Smooth muscle cell (in vitro differentiated cells): ENCODE results near the gene RIC1. TPM values are rescaled to one million over a fixed set of nuclear protein-coding genes. Genes with fewer than 3 reads are reported as not detected.

Source experiments
- DNase-seq: peaks from one replicate; lab custom pipeline; 2025; ENCODE audit not compliant: unreplicated experiment; lab: John Stamatoyannopoulos, UW
- H2AFZ ChIP-seq: fragments of 200-600 bp; sonication (generic); 2 replicates; pipeline ENCODE4 v1.6.0; 2016; ENCODE audit warnings: antibody characterized with exemption, low read depth, mild to moderate bottlenecking
- H3F3A ChIP-seq: fragments of 200-600 bp; sonication (generic); 2 replicates; pipeline ENCODE4 v1.6.0; 2017; ENCODE audit warnings: antibody characterized with exemption, low read depth
- H3K27ac ChIP-seq: fragments of 200-600 bp; sonication (generic); 2 replicates; pipeline ENCODE4 v1.5.1; 2016; ENCODE audit warnings: low read depth, mild to moderate bottlenecking
- H3K27me3 ChIP-seq: fragments of 200-600 bp; sonication (generic); 2 replicates; pipeline ENCODE4 v1.6.1; 2016; ENCODE audit warnings: low read depth, mild to moderate bottlenecking
- H3K36me3 ChIP-seq: fragments of 200-600 bp; sonication (generic); 2 replicates; pipeline ENCODE4 v1.5.1; 2016; ENCODE audit warnings: low read depth
- H3K4me1 ChIP-seq: fragments of 200-600 bp; sonication (generic); 2 replicates; pipeline ENCODE4 v1.5.1; 2016; ENCODE audit warnings: low read depth
- H3K4me2 ChIP-seq: fragments of 200-600 bp; sonication (generic); 2 replicates; pipeline ENCODE4 v1.6.0; 2016; ENCODE audit warnings: mild to moderate bottlenecking
- H3K4me3 ChIP-seq: fragments of 200-600 bp; sonication (generic); 2 replicates; pipeline ENCODE4 v1.5.1; 2016; ENCODE audit warnings: mild to moderate bottlenecking
- H3K79me2 ChIP-seq: fragments of 200-600 bp; sonication (generic); 2 replicates; pipeline ENCODE4 v1.6.0; 2016; ENCODE audit warnings: low read depth, mild to moderate bottlenecking
- H3K9ac ChIP-seq: fragments of 200-600 bp; sonication (generic); 2 replicates; pipeline ENCODE4 v1.6.0; 2016; ENCODE audit warnings: low read depth
- H3K9me3 ChIP-seq: fragments of 200-600 bp; sonication (generic); replicated peaks from 2 replicates; pipeline ENCODE4 v1.5.1; 2016; ENCODE audit warnings: low read depth
- H4K20me1 ChIP-seq: fragments of 200-600 bp; sonication (generic); 2 replicates; pipeline ENCODE4 v1.6.0; 2016; ENCODE audit warnings: low read depth
- WGBS: methylation state at CpG from one replicate; pipeline ENCODE4 v1.1.7; 2016; ENCODE audit warnings: low lambda C conversion rate; 5-methylcytosine and 5-hydroxymethylcytosine counted together
- polyA plus RNA-seq: library from polyadenylated mRNA; unstranded; fragments of >200 nt; fragmentation: Nextera tagmentation; extraction: Ambion mirVana; gene quantifications from 2 replicates; pipeline ENCODE4 v1.2.1, GENCODE V29; 2016
- total RNA-seq: library from RNA; depleted of rRNA; stranded (reverse); fragments of >200 nt; gene quantifications from 2 replicates; pipeline ENCODE4 v1.2.3, GENCODE V29; 2014
- TF ChIP-seq, protein P1 (sequence below): fragments of 200-600 bp; sonication (generic); IDR thresholded peaks from 2 replicates; pipeline ENCODE4 v1.5.1; 2017; ENCODE audit warnings: borderline replicate concordance, mild to moderate bottlenecking, antibody characterized with exemption; ENCODE audit not compliant: insufficient read depth, poor library complexity, severe bottlenecking

Gene RIC1
- total and polyA plus RNA-seq, 2 experiments from 2014 or later: 9.9 to 52.4 TPM

- 88% methylated on average over 6 of the region's 6 CpGs for WGBS
- H3K9ac ChIP-seq: no peak overlapping the region
- no peak overlapping the region for H3K4me3 ChIP-seq
- no peaks in the 10 kb centered on the region for H4K20me1 ChIP-seq
- DNase-seq: no peak
- H3K79me2 ChIP-seq: no peaks in the 10 kb centered on the region
- H2AFZ ChIP-seq: no peak overlapping the region
- H3K9me3 ChIP-seq: no peaks in the 10 kb centered on the region
- no peaks in the 10 kb centered on the region for H3K36me3 ChIP-seq
- H3K27ac ChIP-seq: no peak overlapping the region
- TF ChIP-seq, protein P1, sequence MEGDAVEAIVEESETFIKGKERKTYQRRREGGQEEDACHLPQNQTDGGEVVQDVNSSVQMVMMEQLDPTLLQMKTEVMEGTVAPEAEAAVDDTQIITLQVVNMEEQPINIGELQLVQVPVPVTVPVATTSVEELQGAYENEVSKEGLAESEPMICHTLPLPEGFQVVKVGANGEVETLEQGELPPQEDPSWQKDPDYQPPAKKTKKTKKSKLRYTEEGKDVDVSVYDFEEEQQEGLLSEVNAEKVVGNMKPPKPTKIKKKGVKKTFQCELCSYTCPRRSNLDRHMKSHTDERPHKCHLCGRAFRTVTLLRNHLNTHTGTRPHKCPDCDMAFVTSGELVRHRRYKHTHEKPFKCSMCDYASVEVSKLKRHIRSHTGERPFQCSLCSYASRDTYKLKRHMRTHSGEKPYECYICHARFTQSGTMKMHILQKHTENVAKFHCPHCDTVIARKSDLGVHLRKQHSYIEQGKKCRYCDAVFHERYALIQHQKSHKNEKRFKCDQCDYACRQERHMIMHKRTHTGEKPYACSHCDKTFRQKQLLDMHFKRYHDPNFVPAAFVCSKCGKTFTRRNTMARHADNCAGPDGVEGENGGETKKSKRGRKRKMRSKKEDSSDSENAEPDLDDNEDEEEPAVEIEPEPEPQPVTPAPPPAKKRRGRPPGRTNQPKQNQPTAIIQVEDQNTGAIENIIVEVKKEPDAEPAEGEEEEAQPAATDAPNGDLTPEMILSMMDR: no peak
- no peaks in the 10 kb centered on the region for H3K27me3 ChIP-seq
- no peaks in the 10 kb centered on the region for H3K4me1 ChIP-seq
- no peak overlapping the region for H3K4me2 ChIP-seq
- H3F3A ChIP-seq: no peaks in the 10 kb centered on the region
Observed at GRCh38 chr9:5608298-5609225, 20.3 kb upstream of the RIC1 start.

DNA sequence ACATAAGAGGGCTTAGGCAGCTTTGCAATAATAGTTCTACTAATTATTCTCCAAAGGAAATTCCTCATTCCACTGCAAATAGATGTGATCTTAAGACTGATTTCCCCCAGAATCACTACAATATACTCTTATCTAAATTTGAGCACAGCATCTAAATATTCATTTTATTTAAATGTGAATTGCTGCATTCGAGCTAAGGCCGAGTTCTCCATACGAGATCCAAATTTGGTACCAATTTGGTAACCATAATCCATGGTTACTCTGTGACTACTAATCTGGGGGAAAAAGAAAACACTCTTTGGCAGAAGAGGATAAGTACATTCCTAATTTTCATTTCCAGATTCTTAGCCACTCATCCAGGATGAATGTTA, 19.7 kb upstream of the RIC1 start:
- no peaks in the 10 kb centered on the region for H3F3A ChIP-seq
- no peaks in the 10 kb centered on the region for H3K9me3 ChIP-seq
- H3K27me3 ChIP-seq: no peaks in the 10 kb centered on the region
- no peak overlapping the region for H3K9ac ChIP-seq
- no peaks in the 10 kb centered on the region for H3K4me1 ChIP-seq
- no peak overlapping the region for H3K4me3 ChIP-seq
- no peak overlapping the region for H3K4me2 ChIP-seq
- H4K20me1 ChIP-seq: no peaks in the 10 kb centered on the region
- no peaks in the 10 kb centered on the region for H3K36me3 ChIP-seq
- no peak overlapping the region for H3K27ac ChIP-seq
- no peaks in the 10 kb centered on the region for H3K79me2 ChIP-seq
- no peak for DNase-seq
- TF ChIP-seq, protein P1: no peak
- no peak overlapping the region for H2AFZ ChIP-seq
- 95% methylated on average over 3 of the region's 3 CpGs for WGBS

DNA sequence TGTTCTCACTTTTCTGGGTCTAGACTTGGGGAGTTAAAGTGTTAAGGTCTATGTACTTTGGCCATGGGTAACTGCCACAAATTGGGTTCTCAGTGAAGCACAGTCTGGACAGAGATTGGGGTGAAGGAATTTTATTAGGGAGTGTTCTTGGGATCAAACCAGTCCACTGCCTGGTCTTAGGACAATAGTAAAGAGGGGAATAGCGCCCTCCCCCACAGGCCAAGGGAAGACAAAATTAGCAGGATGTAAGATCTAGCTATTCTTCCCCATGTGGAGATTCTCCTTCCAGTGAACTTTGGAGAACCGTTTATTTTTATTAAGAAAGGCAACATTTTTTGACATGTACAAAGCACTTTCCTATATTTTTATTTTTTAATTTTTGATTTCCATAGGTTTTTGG, 18.4 kb upstream of the RIC1 start:
- TF ChIP-seq, protein P1: no peak
- Histone ChIP-seq H3K9ac (no peak overlapping the region), H3F3A (no peaks in the 10 kb centered on the region), H3K79me2 (no peaks in the 10 kb centered on the region), H3K9me3 (no peaks in the 10 kb centered on the region), H3K27me3 (no peaks in the 10 kb centered on the region), H4K20me1 (no peaks in the 10 kb centered on the region), H3K36me3 (no peaks in the 10 kb centered on the region), H3K4me1 (no peaks in the 10 kb centered on the region), H3K4me2 (no peak overlapping the region), H2AFZ (no peak overlapping the region), H3K4me3 (no peak overlapping the region), H3K27ac (no peak overlapping the region)
- 84% methylated on average over 2 of the region's 2 CpGs for WGBS
- DNase-seq: no peak
